ENCODE results near the gene ACAP3.

The ACAP3 gene

GRCh38 chr1:1264026-1264425, 43.7 kb downstream of the ACAP3 start:
- TF ChIP-seq TSHZ2 (CRISPR knock-in tag; IDR thresholded peaks at IDR 0.05), result no peak
- TF ChIP-seq ZNF8 (CRISPR knock-in tag; IDR thresholded peaks at IDR 0.05), result no peak
- no peak for TF ChIP-seq CSDC2 (CRISPR knock-in tag; IDR thresholded peaks at IDR 0.05)
- TF ChIP-seq ZFP3 (CRISPR knock-in tag; IDR thresholded peaks at IDR 0.05), result no peak
- no peak for TF ChIP-seq RARB (CRISPR knock-in tag; IDR thresholded peaks at IDR 0.05)
- no peak for TF ChIP-seq ZNF565 (CRISPR knock-in tag; conservative IDR thresholded peaks at IDR 0.05; ENCODE audit: low read depth)
- TF ChIP-seq CSRNP3 (CRISPR knock-in tag; IDR thresholded peaks at IDR 0.05), result no peak
- no peak for TF ChIP-seq SNAI2 (CRISPR knock-in tag; IDR thresholded peaks at IDR 0.05)
- ATAC-seq, result no peak

- ATAC-seq, result no peak
- TF ChIP-seq SNAI2 (CRISPR knock-in tag; IDR thresholded peaks at IDR 0.05) (no peak), TOX (CRISPR knock-in tag; IDR thresholded peaks at IDR 0.05; ENCODE audit: borderline replicate concordance) (no peak), TSHZ2 (CRISPR knock-in tag; IDR thresholded peaks at IDR 0.05) (no peak), BACH2 (CRISPR knock-in tag; IDR thresholded peaks at IDR 0.05; ENCODE audit: borderline replicate concordance) (no peak), TCF4 (CRISPR knock-in tag; IDR thresholded peaks at IDR 0.05; ENCODE audit: borderline replicate concordance) (no peak), RARB (CRISPR knock-in tag; IDR thresholded peaks at IDR 0.05) (no peak), OSR1 (CRISPR knock-in tag; IDR thresholded peaks at IDR 0.05) (no peak), PPARA (CRISPR knock-in tag; IDR thresholded peaks at IDR 0.05; ENCODE audit: borderline replicate concordance) (no peak), ZNF8 (CRISPR knock-in tag; IDR thresholded peaks at IDR 0.05) (no peak), CSDC2 (CRISPR knock-in tag; IDR thresholded peaks at IDR 0.05) (no peak)
Measured at GRCh38 chr1:1262758-1263157, 45.0 kb downstream of the ACAP3 start.

- no peak for ATAC-seq
- TF ChIP-seq CREB5 (CRISPR knock-in tag; IDR thresholded peaks at IDR 0.05; ENCODE audit: low read depth) (no peak), ARNTL (CRISPR knock-in tag; IDR thresholded peaks at IDR 0.05; ENCODE audit: borderline replicate concordance, low read depth) (no peak), PPARA (CRISPR knock-in tag; IDR thresholded peaks at IDR 0.05; ENCODE audit: borderline replicate concordance) (no peak), GLIS3 (CRISPR knock-in tag; IDR thresholded peaks at IDR 0.05) (no peak), SNAI2 (CRISPR knock-in tag; IDR thresholded peaks at IDR 0.05) (no peak), ZC3H10 (CRISPR knock-in tag; IDR thresholded peaks at IDR 0.05) (no peak), ISL1 (CRISPR knock-in tag; IDR thresholded peaks at IDR 0.05) (no peak), RARB (CRISPR knock-in tag; IDR thresholded peaks at IDR 0.05) (no peak), ZFP30 (CRISPR knock-in tag; IDR thresholded peaks at IDR 0.05) (no peak), TSHZ2 (CRISPR knock-in tag; IDR thresholded peaks at IDR 0.05) (no peak), ZNF70 (CRISPR knock-in tag; IDR thresholded peaks at IDR 0.05) (no peak), TCF4 (CRISPR knock-in tag; IDR thresholded peaks at IDR 0.05; ENCODE audit: borderline replicate concordance) (no peak), CSRNP3 (CRISPR knock-in tag; IDR thresholded peaks at IDR 0.05) (no peak), ESRRG (CRISPR knock-in tag; IDR thresholded peaks at IDR 0.05) (no peak), BACH2 (CRISPR knock-in tag; IDR thresholded peaks at IDR 0.05; ENCODE audit: borderline replicate concordance) (no peak), ZNF565 (CRISPR knock-in tag; conservative IDR thresholded peaks at IDR 0.05; ENCODE audit: low read depth) (no peak), CSDC2 (CRISPR knock-in tag; IDR thresholded peaks at IDR 0.05) (no peak)
Measured at GRCh38 chr1:1262071-1262470, 45.7 kb downstream of the ACAP3 start.
